GM19397 (cell line): ENCODE data around the gene PPP1R10.

ENCODE experiments used
- ATAC-seq: cut with Tn5 transposase; IDR thresholded peaks from one replicate; pipeline ENCODE4 v1.9.1; 2021; ENCODE audit warnings: mild to moderate bottlenecking, moderate library complexity; ENCODE audit not compliant: unreplicated experiment

PPP1R10 gene

GRCh38 chr6:30557683-30557981 lies 59.4 kb downstream of the PPP1R10 start:
- ATAC-seq = no peak

- peak; percentile 50 for ATAC-seq
Measured at GRCh38 chr6:30556906-30557682, 59.9 kb downstream of the PPP1R10 start, which contains the start of gene PRR3. Gene PRR3 (plus strand): TSS chr6:30557295. CDS start chr6:30557345, 50 bp downstream.

GRCh38 chr6:30556066-30556905 lies 60.8 kb downstream of the PPP1R10 start, which contains the start of gene GNL1:
Gene GNL1 (minus strand): TSS chr6:30556489. CDS start chr6:30556203, 286 bp downstream.
- ATAC-seq = peak; percentile 69

GRCh38 chr6:30555816-30556065 lies 61.3 kb downstream of the PPP1R10 start:
- ATAC-seq = no peak

- ATAC-seq = no peak
Measured at GRCh38 chr6:30554962-30555815, 61.9 kb downstream of the PPP1R10 start.

GRCh38 chr6:30554404-30554803 lies 62.6 kb downstream of the PPP1R10 start:
- no peak for ATAC-seq
